Common myeloid progenitor, CD34-positive (primary cell): ENCODE results near the gene AGFG1. TPM values are rescaled to one million over a fixed set of nuclear protein-coding genes. Genes with fewer than 3 reads are reported as not detected.

Experiments
- CTCF ChIA-PET: fragments of 350-600 bp; sonication (Branson Sonifier 250); formaldehyde crosslinking; loops from one replicate; lab custom pipeline; 2021; ENCODE audit warnings: antibody characterized with exemption; lab: Charles Lee
- POLR2A ChIA-PET: fragments of 350-600 bp; sonication (Branson Sonifier 250); formaldehyde crosslinking; loops from one replicate; lab custom pipeline; 2021; ENCODE audit warnings: antibody characterized with exemption; lab: Charles Lee
- DNase-seq, 3 donors: peaks; one replicate each; pipeline versions ENCODE4 v3.0.0 to v3.0.0-alpha.2; 2013
- H3K27ac ChIP-seq, 2 experiments: 1 replicate in 1 of 2; 2 replicates in 1 of 2; pipeline ENCODE4 v1.7.0; 2013; ENCODE audit warnings: inconsistent platforms in 2 of 2, low read length in 2 of 2, mild to moderate bottlenecking in 2 of 2, low read depth in 1 of 2, moderate library complexity in 1 of 2; ENCODE audit not compliant: severe bottlenecking in 2 of 2, insufficient read depth in 1 of 2, poor library complexity in 1 of 2
- H3K27me3 ChIP-seq, 5 experiments: replicated peaks in 2 of 5; 1 replicate in 3 of 5; 2 replicates in 2 of 5; pipeline versions ENCODE4 v1.6.1 to v1.7.0; 2013; ENCODE audit warnings: low read length in 4 of 5, mild to moderate bottlenecking in 2 of 5, moderate library complexity in 2 of 5, inconsistent platforms in 1 of 5; ENCODE audit not compliant: insufficient read depth in 5 of 5, control insufficient read depth in 4 of 5
- H3K36me3 ChIP-seq, 4 experiments: 1 replicate in 2 of 4; 2 replicates in 2 of 4; pipeline versions ENCODE4 v1.6.1 to v1.7.0; 2013; ENCODE audit warnings: low read length in 3 of 4, control low read depth in 1 of 4, mild to moderate bottlenecking in 1 of 4; ENCODE audit not compliant: control insufficient read depth in 4 of 4, insufficient read depth in 4 of 4
- H3K4me1 ChIP-seq, 4 experiments: 1 replicate in 3 of 4; 2 replicates in 1 of 4; pipeline versions ENCODE4 v1.6.1 to v1.7.1; 2013; ENCODE audit warnings: low read length in 3 of 4, mild to moderate bottlenecking in 3 of 4, control low read depth in 1 of 4, inconsistent platforms in 1 of 4, moderate library complexity in 1 of 4; ENCODE audit not compliant: control insufficient read depth in 4 of 4, insufficient read depth in 4 of 4; ENCODE audit errors: control extremely low read depth in 1 of 4
- H3K4me3 ChIP-seq, 7 experiments: 1 replicate in 4 of 7; 2 replicates in 3 of 7; pipeline versions ENCODE4 v1.5.1 to v1.7.0; 2013; ENCODE audit warnings: mild to moderate bottlenecking in 7 of 7, low read length in 6 of 7, moderate library complexity in 6 of 7, inconsistent platforms in 2 of 7, low read depth in 2 of 7, control low read depth in 1 of 7; ENCODE audit not compliant: insufficient read depth in 4 of 7, control insufficient read depth in 1 of 7; ENCODE audit errors: extremely low read depth in 1 of 7
- H3K9me3 ChIP-seq, 5 experiments: 1 replicate in 4 of 5; 2 replicates in 1 of 5; pipeline versions ENCODE4 v1.6.1 to v1.7.1; 2013; ENCODE audit warnings: low read length in 4 of 5, mild to moderate bottlenecking in 2 of 5, inconsistent platforms in 1 of 5, low read depth in 1 of 5, moderate library complexity in 1 of 5; ENCODE audit not compliant: control insufficient read depth in 4 of 5, insufficient read depth in 2 of 5; ENCODE audit errors: control extremely low read depth in 1 of 5
- WGBS: methylation state at CpG from one replicate; pipeline ENCODE4 v1.1.5; 2013; ENCODE audit not compliant: insufficient coverage; 5-methylcytosine and 5-hydroxymethylcytosine counted together
- polyA plus RNA-seq: library from polyadenylated mRNA; unstranded; fragments of 120-200 nt; gene quantifications from one replicate; pipeline ENCODE4 v1.2.1, GENCODE V29; 2013

The AGFG1 gene, protein sequence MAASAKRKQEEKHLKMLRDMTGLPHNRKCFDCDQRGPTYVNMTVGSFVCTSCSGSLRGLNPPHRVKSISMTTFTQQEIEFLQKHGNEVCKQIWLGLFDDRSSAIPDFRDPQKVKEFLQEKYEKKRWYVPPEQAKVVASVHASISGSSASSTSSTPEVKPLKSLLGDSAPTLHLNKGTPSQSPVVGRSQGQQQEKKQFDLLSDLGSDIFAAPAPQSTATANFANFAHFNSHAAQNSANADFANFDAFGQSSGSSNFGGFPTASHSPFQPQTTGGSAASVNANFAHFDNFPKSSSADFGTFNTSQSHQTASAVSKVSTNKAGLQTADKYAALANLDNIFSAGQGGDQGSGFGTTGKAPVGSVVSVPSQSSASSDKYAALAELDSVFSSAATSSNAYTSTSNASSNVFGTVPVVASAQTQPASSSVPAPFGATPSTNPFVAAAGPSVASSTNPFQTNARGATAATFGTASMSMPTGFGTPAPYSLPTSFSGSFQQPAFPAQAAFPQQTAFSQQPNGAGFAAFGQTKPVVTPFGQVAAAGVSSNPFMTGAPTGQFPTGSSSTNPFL
- polyA plus RNA-seq: 35.1 TPM

DNA sequence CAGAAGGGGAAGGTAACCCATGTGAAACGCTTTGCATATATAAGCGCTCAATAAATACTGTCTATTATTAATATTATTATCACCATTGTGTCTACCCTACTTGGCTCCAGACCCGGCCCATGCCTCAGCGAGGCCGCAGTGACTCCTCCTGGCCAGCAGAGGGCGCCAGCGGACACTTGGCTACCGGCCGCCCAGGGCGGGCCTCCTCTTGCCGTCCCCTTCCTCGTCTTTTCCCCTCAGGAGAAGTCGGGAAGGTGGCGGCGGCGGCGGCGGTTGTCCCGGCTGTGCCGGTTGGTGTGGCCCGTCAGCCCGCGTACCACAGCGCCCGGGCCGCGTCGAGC is at the start of gene AGFG1:
Gene AGFG1 (plus strand): TSS at position 233 of the 341 bp plus-strand sequence. CDS start 266 bp downstream, outside the sequence.
- ChIA-PET POLR2A (no interaction called here), CTCF (interaction anchor here (1.1 to 2.1 kb wide), 6 partner anchors 9 to 146 kb away, joined by 3 to 14 read pairs (median 4); partner anchors contain the start of gene MFF)
- Histone ChIP-seq H3K4me1 (peaks cover 0 to 18% (median 9%) of the 10 kb centered on the region in 4 experiments), H3K27ac (peak within 1 kb of the TSS; percentile 33 to 61), H3K36me3 (no peaks in the 10 kb centered on the region), H3K9me3 (no peaks in the 10 kb centered on the region), H3K4me3 (peak within 1 kb of the TSS; percentile 43 to 95 (median 81)), H3K27me3 (no peaks in the 10 kb centered on the region)
- peak; percentile 72 to 84 (median 81) for DNase-seq
- 0% methylated on average over 19 of the region's 28 CpGs for WGBS

DNA sequence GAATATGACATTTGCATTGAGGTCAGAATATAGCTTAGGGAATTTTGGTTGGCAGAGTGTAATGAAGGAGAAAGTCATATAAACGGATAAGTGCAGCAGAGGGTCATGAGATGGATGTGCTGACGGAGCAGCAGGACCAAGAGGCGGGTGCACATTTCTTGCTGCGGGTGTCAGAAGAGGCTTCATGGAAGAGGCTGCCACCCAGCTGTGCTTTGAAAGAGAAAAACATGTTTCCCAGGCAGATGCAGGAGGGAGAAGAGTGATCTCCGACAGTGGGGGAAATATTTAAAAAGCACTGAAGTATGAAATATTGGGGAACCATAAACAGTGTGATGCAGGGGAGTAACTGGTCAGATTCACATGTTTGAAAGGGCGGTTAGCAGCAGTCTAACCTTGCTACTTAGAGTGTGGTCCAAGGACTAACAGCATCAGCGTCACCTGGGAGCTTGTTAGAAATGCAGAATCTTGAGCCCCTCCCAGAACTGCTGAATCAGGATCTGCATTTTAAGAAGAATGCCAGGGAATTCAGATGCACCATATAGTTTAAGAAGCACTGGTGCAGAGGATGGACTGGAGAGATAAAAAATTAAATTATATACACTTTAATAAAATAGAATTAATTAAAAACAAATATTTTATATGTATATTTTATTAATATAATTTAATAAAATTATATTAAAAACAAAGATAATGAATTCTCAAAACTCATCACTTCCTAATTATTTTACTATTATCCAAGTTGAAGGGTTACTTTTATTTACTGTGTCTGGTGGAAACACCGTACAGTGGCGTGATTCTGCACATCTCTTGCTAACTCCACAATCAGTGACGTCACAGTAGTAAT is 48.1 kb upstream of the AGFG1 start:
- POLR2A ChIA-PET: no interaction called here
- CTCF ChIA-PET: no interaction called here
- WGBS: over 99% methylated on average over 7 of the region's 10 CpGs
- H3K9me3 ChIP-seq: no peaks in the 10 kb centered on the region
- no peaks in the 10 kb centered on the region for H3K27me3 ChIP-seq
- H3K4me1 ChIP-seq: no peaks in the 10 kb centered on the region
- no peak overlapping the region for H3K27ac ChIP-seq
- no peaks in the 10 kb centered on the region for H3K36me3 ChIP-seq
- H3K4me3 ChIP-seq: no peak overlapping the region
- DNase-seq: no peak

- ChIA-PET CTCF (interaction anchor here (0.8 kb wide), 1 partner anchor 9 kb away, joined by 3 read pairs; no protein-coding TSS in a partner anchor), POLR2A (no interaction called here)
- 94% methylated on average over 8 of the region's 8 CpGs for WGBS
- H3K9me3 ChIP-seq: peaks cover 0 to 11% (median 9%) of the 10 kb centered on the region in 5 experiments
- H3K36me3 ChIP-seq: no peaks in the 10 kb centered on the region
- H3K4me1 ChIP-seq: no peaks in the 10 kb centered on the region
- no peak overlapping the region for H3K27ac ChIP-seq
- no peak for DNase-seq
- no peaks in the 10 kb centered on the region for H3K27me3 ChIP-seq
- no peak overlapping the region for H3K4me3 ChIP-seq
These were observed 43.1 kb upstream of the AGFG1 start for GRCh38 chr2:227428731-227429285.

DNA sequence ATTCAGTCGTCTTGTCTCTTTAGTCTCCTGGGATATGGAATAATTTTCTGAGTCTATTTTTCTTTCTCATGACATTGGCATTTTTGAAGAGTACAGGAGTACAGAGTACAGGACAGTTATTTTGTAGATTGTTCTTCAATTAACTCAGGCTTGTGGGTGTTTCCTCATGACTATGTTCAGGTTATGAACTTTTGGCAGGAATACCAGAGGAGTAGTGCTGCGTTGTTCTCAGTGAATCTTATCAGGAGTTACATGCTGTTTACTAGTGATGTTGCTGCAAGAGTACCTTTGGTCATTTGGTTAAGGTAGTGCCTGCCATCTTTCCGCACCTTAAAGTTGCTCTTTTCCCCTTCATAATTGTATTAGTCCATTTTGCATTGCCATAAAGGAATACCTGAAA is 41.3 kb upstream of the AGFG1 start:
- Histone ChIP-seq H3K36me3 (no peaks in the 10 kb centered on the region), H3K27me3 (no peaks in the 10 kb centered on the region), H3K27ac (no peak overlapping the region), H3K4me1 (no peaks in the 10 kb centered on the region), H3K4me3 (no peak overlapping the region), H3K9me3 (peaks cover 0 to 11% (median 9%) of the 10 kb centered on the region in 5 experiments)
- no peak for DNase-seq
- ChIA-PET CTCF (no interaction called here), POLR2A (no interaction called here)
- 100% methylated on average over 1 of the region's 3 CpGs for WGBS

DNA sequence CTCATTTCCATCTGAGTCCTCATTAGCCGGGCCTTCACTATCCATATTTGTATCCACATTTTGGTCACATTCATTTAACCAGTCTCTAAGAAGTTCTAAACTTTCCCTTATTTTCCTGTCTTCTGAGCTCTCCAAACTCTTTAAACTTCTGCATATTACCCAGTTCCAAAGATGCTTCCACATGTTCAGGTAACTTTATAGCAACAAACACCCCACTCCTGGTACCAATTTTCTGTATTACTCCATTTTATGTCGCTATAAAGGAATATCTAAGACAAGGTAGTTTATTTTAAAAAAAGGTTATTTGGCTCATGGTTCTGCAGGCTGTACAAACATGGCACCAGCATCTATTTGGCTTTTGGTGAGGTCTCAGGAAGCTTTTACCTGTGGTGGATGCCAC is 38.8 kb upstream of the AGFG1 start:
- Histone ChIP-seq H3K4me3 (no peak overlapping the region), H3K27ac (no peak overlapping the region), H3K36me3 (no peaks in the 10 kb centered on the region), H3K4me1 (no peaks in the 10 kb centered on the region), H3K27me3 (no peaks in the 10 kb centered on the region), H3K9me3 (peaks cover 0 to 11% (median 9%) of the 10 kb centered on the region in 5 experiments)
- DNase-seq: no peak
- WGBS: 100% methylated on average over 1 of the region's 2 CpGs
- CTCF ChIA-PET: no interaction called here
- POLR2A ChIA-PET: no interaction called here

- no CpG with 5 or more reads among the region's 7 CpGs for WGBS
- ChIA-PET POLR2A (no interaction called here), CTCF (no interaction called here)
- no peaks in the 10 kb centered on the region for H3K27me3 ChIP-seq
- no peak for DNase-seq
- peaks cover 0 to 11% (median 9%) of the 10 kb centered on the region in 5 experiments for H3K9me3 ChIP-seq
- H3K27ac ChIP-seq: no peak overlapping the region
- no peaks in the 10 kb centered on the region for H3K36me3 ChIP-seq
- H3K4me3 ChIP-seq: no peak overlapping the region
- H3K4me1 ChIP-seq: no peaks in the 10 kb centered on the region
These were observed 35.4 kb upstream of the AGFG1 start for GRCh38 chr2:227436436-227437174.
